HepG2 (cell line): ENCODE results near the gene TM9SF2.

Experiments
- ASH2L ChIP-seq: fragments of 300-600, 200-600 bp; sonication (generic); IDR thresholded peaks from 2 replicates; pipeline ENCODE4 v1.7.0; 2017; ENCODE audit warnings: low read depth, mild to moderate bottlenecking, moderate library complexity, mixed read lengths, low read length; ENCODE audit not compliant: insufficient read length
- CEBPB ChIP-seq: IDR thresholded peaks from 2 replicates; pipeline ENCODE4 v1.6.1; 2011; ENCODE audit warnings: low read depth, low read length, improper control_type of control experiment, borderline replicate concordance
- GABPA ChIP-seq, 2 experiments: IDR thresholded peaks; 2 replicates each; pipeline ENCODE4 v1.6.1; 2011 to 2016; ENCODE audit warnings: low read depth in 2 of 2, low read length in 1 of 2, missing biosample characterization in 1 of 2, missing genetic modification characterization in 1 of 2
- MTA3 ChIP-seq: sonication (generic); formaldehyde crosslinking; IDR thresholded peaks from 2 replicates; pipeline ENCODE4 v1.4.0; 2020; ENCODE audit warnings: missing genetic modification reagents
- POLR2AphosphoS5 ChIP-seq: IDR thresholded peaks from 2 replicates; pipeline ENCODE4 v1.6.1; 2012; ENCODE audit warnings: low read depth, low read length
- UBTF ChIP-seq: sonication (generic); formaldehyde crosslinking; IDR thresholded peaks from 2 replicates; pipeline ENCODE4 v1.4.0; 2020; ENCODE audit warnings: mild to moderate bottlenecking, missing genetic modification reagents
- ZKSCAN8 ChIP-seq: IDR thresholded peaks from 2 replicates; pipeline ENCODE4 v1.6.1; 2016; ENCODE audit warnings: borderline replicate concordance, missing genetic modification reagents, missing compliant biosample characterization
- TF ChIP-seq, protein P1 (sequence below), 2 experiments: sonication (generic) in 1 of 2; formaldehyde crosslinking in 1 of 2; IDR thresholded peaks; 2 replicates each; pipeline versions ENCODE4 v1.5.1 to v1.6.1; 2011 to 2020; ENCODE audit warnings: borderline replicate concordance in 1 of 2, low read depth in 1 of 2, low read length in 1 of 2, mild to moderate bottlenecking in 1 of 2, missing genetic modification reagents in 1 of 2, moderate library complexity in 1 of 2

GRCh38 chr13:99528547-99528946 lies 27.3 kb downstream of the TM9SF2 start:
- no peak for TF ChIP-seq ASH2L
- no peak for TF ChIP-seq GABPA (IDR thresholded peaks at IDR 0.05; ENCODE audit: low read depth, low read length)
- no peak for TF ChIP-seq GABPA (CRISPR knock-in tag; IDR thresholded peaks at IDR 0.05; ENCODE audit: low read depth)
- TF ChIP-seq MTA3 = no peak
- no peak for TF ChIP-seq UBTF (CRISPR knock-in tag)
- no peak for TF ChIP-seq ZKSCAN8 (CRISPR knock-in tag)
- no peak for TF ChIP-seq CEBPB
- no peak for TF ChIP-seq POLR2AphosphoS5
- TF ChIP-seq, protein P1, sequence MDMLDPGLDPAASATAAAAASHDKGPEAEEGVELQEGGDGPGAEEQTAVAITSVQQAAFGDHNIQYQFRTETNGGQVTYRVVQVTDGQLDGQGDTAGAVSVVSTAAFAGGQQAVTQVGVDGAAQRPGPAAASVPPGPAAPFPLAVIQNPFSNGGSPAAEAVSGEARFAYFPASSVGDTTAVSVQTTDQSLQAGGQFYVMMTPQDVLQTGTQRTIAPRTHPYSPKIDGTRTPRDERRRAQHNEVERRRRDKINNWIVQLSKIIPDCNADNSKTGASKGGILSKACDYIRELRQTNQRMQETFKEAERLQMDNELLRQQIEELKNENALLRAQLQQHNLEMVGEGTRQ (IDR thresholded peaks at IDR 0.05; ENCODE audit: low read depth, low read length) = no peak
- TF ChIP-seq, protein P1 (CRISPR knock-in tag; IDR thresholded peaks at IDR 0.05; ENCODE audit: borderline replicate concordance) = no peak
